NB4 (cell line): ENCODE results near the gene SNRPB2.

ENCODE experiments used
- CTCF ChIP-seq: IDR thresholded peaks from one replicate; pipeline ENCODE4 v1.5.1; 2012; ENCODE audit warnings: low read depth, low read length
- MYC ChIP-seq: IDR thresholded peaks from 2 replicates; pipeline ENCODE4 v1.6.1; 2011; ENCODE audit warnings: low read depth, low read length

GRCh38 chr20:16732506-16733152 lies 2.8 kb downstream of the SNRPB2 start:
- TF ChIP-seq CTCF (no peak), MYC (no peak)
